Neuronal stem cell (in vitro differentiated cells): ENCODE data around the gene CFAP141.

Source experiments
- DNase-seq: peaks from one replicate; pipeline ENCODE4 v3.0.0-alpha.2; 2013; ENCODE audit warnings: low spot score
- H2AFZ ChIP-seq: one replicate; pipeline ENCODE4 v1.6.1; 2013; ENCODE audit warnings: mild to moderate bottlenecking, low read length, inconsistent platforms
- H2AK5ac ChIP-seq: 2 replicates; pipeline ENCODE4 v1.6.1; 2013; ENCODE audit warnings: low read depth, mild to moderate bottlenecking, inconsistent platforms, low read length, moderate library complexity, mixed read lengths
- H2BK120ac ChIP-seq: 2 replicates; pipeline ENCODE4 v1.6.1; 2013; ENCODE audit warnings: low read depth, mild to moderate bottlenecking, inconsistent platforms, low read length, moderate library complexity, mixed read lengths
- H2BK12ac ChIP-seq: one replicate; pipeline ENCODE4 v1.6.1; 2013; ENCODE audit warnings: low read length, inconsistent platforms
- H2BK15ac ChIP-seq: 2 replicates; pipeline ENCODE4 v1.6.1; 2013; ENCODE audit warnings: mild to moderate bottlenecking, low read length, inconsistent platforms, mixed read lengths
- H2BK5ac ChIP-seq: one replicate; pipeline ENCODE4 v1.6.1; 2013; ENCODE audit warnings: inconsistent platforms, mild to moderate bottlenecking, low read length, moderate library complexity
- H3K14ac ChIP-seq: one replicate; pipeline ENCODE4 v1.6.1; 2013; ENCODE audit warnings: low read length, inconsistent platforms
- H3K18ac ChIP-seq: 2 replicates; pipeline ENCODE4 v1.6.1; 2013; ENCODE audit warnings: low read length, inconsistent platforms
- H3K23ac ChIP-seq: 2 replicates; pipeline ENCODE4 v1.6.1; 2013; ENCODE audit warnings: low read depth, mild to moderate bottlenecking, mixed read lengths, low read length, inconsistent platforms; ENCODE audit not compliant: poor library complexity
- H3K27ac ChIP-seq: replicated peaks from 3 replicates; pipeline ENCODE4 v1.5.1; 2013; ENCODE audit warnings: low read length, inconsistent platforms
- H3K27me3 ChIP-seq, 3 experiments: 2 replicates each; pipeline ENCODE4 v1.6.1; 2013; ENCODE audit warnings: low read length in 3 of 3, mild to moderate bottlenecking in 2 of 3, inconsistent platforms in 1 of 3, low read depth in 1 of 3, mixed read lengths in 1 of 3, moderate library complexity in 1 of 3; ENCODE audit not compliant: control insufficient read depth in 3 of 3, insufficient read depth in 3 of 3
- H3K36me3 ChIP-seq, 2 donors: replicated peaks in 1 of 2; 2 replicates each; pipeline ENCODE4 v1.6.1; 2013; ENCODE audit warnings: low read length in 2 of 2; ENCODE audit not compliant: control insufficient read depth in 2 of 2, insufficient read depth in 2 of 2
- H3K4ac ChIP-seq: 2 replicates; pipeline ENCODE4 v1.6.1; 2013; ENCODE audit warnings: inconsistent platforms, mild to moderate bottlenecking, low read length, moderate library complexity
- H3K4me1 ChIP-seq, 2 donors: 1 replicate in 1 of 2; 2 replicates in 1 of 2; pipeline ENCODE4 v1.6.1; 2013; ENCODE audit warnings: low read length in 2 of 2, low read depth in 1 of 2; ENCODE audit not compliant: control insufficient read depth in 2 of 2, insufficient read depth in 1 of 2
- H3K4me2 ChIP-seq: one replicate; pipeline ENCODE4 v1.6.1; 2013; ENCODE audit warnings: mild to moderate bottlenecking, low read length, inconsistent platforms; ENCODE audit not compliant: insufficient read depth, poor library complexity, severe bottlenecking
- H3K4me3 ChIP-seq, 2 donors: 2 replicates each; pipeline ENCODE4 v1.5.1; 2013; ENCODE audit warnings: low read length in 2 of 2, mild to moderate bottlenecking in 2 of 2, inconsistent platforms in 1 of 2, moderate library complexity in 1 of 2
- H3K79me1 ChIP-seq: one replicate; pipeline ENCODE4 v1.6.1; 2013; ENCODE audit warnings: low read depth, mild to moderate bottlenecking, inconsistent platforms, low read length, moderate library complexity
- H3K9ac ChIP-seq: one replicate; pipeline ENCODE4 v1.6.1; 2013; ENCODE audit warnings: mild to moderate bottlenecking, low read depth, low read length, inconsistent platforms; ENCODE audit not compliant: poor library complexity
- H3K9me3 ChIP-seq, 2 donors: replicated peaks in 1 of 2; 2 replicates each; pipeline versions ENCODE3 to v1.6.1; 2013; ENCODE audit warnings: low read length in 2 of 2, mild to moderate bottlenecking in 2 of 2, inconsistent platforms in 1 of 2, low read depth in 1 of 2, mixed read lengths in 1 of 2, moderate library complexity in 1 of 2; ENCODE audit not compliant: control insufficient read depth in 2 of 2, insufficient read depth in 1 of 2
- H4K8ac ChIP-seq: one replicate; pipeline ENCODE4 v1.6.1; 2013; ENCODE audit warnings: low read depth, mild to moderate bottlenecking, inconsistent platforms, low read length, moderate library complexity
- H4K91ac ChIP-seq: one replicate; pipeline ENCODE4 v1.6.1; 2013; ENCODE audit warnings: low read length, low read depth, mild to moderate bottlenecking, inconsistent platforms; ENCODE audit not compliant: poor library complexity
- small RNA-seq: library from polyadenylated mRNA; stranded (forward); fragments of <200 nt; extraction: miRNeasy Mini kit (QIAGEN cat#:217004); gene quantifications from one replicate; pipeline ENCODE3, GENCODE V24; 2013; ENCODE audit not compliant: insufficient read depth

Gene CFAP141

GRCh38 chr1:154151311-154151710 lies 54.8 kb downstream of the CFAP141 start:
- Histone ChIP-seq H3K4me2 (no peak overlapping the region), H3K4me3 (no peak overlapping the region), H2BK12ac (no peak overlapping the region), H3K18ac (no peak overlapping the region), H4K8ac (no peak overlapping the region), H3K27ac (no peak overlapping the region), H3K79me1 (no peaks in the 10 kb centered on the region), H3K4ac (no peak overlapping the region), H3K4me1 (no peaks in the 10 kb centered on the region), H4K91ac (no peak overlapping the region), H3K14ac (no peak overlapping the region), H2BK120ac (no peak overlapping the region), H3K23ac (no peak overlapping the region), H2AK5ac (no peak overlapping the region), H2AFZ (no peak overlapping the region), H2BK15ac (no peak overlapping the region), H2BK5ac (no peak overlapping the region), H3K9me3 (peaks cover 0 to 2% of the 10 kb centered on the region in 2 donors), H3K9ac (no peak overlapping the region), H3K27me3 (no peaks in the 10 kb centered on the region), H3K36me3 (peaks cover 7 to 23% of the 10 kb centered on the region in 2 donors)
- no peak for DNase-seq

Small RNAs within 50 kb of the gene (small RNA-seq; reads per million reads assigned to genes)
- 12.6 reads per million, percentile 66 among the genes with 10 or more reads in this experiment for gene MIR190B
